Muscle of arm (tissue), 12 donors: Measurements from ENCODE around the gene CFHR3. TPM values are rescaled to one million over a fixed set of nuclear protein-coding genes. Genes with fewer than 3 reads are reported as not detected.

Experiments
- polyA plus RNA-seq, 12 donors: library from polyadenylated mRNA; unstranded; fragments of 120-200 nt; gene quantifications; one replicate each; pipeline ENCODE4 v1.2.1, GENCODE V29; 2013; ENCODE audit not compliant: insufficient read length in 12 of 12

CFHR3 gene
- polyA plus RNA-seq, 12 donors, result 0.65 to 10.5 (median 3.0) TPM; not detected in 1

Other genes with a start within 250 kb of the CFHR3 start
- 10 to 100 TPM in 1 of 12 donors, 1 to 10 TPM in 10, not detected in 1; 5.0 to 10.8 (median 7.7) TPM for gene KCNT2, start 166.4 kb upstream of the CFHR3 start, polyA plus RNA-seq
- gene CFH, start 122.8 kb upstream of the CFHR3 start, polyA plus RNA-seq, result 100 to 1,000 TPM in 6 of 12 donors, 10 to 100 TPM in 5, not detected in 1; 51.4 to 131 (median 111) TPM
- 1 to 10 TPM in 3 of 12 donors, under 1 TPM in 6, not detected in 3; 0.43 to 2.7 (median 0.69) TPM for gene CFHR1, start 44.9 kb downstream of the CFHR3 start, polyA plus RNA-seq
- under 1 TPM in 1 of 12 donors, not detected in 11; 0.15 TPM for gene CFHR4, start 113.2 kb downstream of the CFHR3 start, polyA plus RNA-seq
- under 1 TPM in 2 of 12 donors, not detected in 10; 0.23 to 0.74 TPM for gene CFHR2, start 168.9 kb downstream of the CFHR3 start, polyA plus RNA-seq
- not detected for gene CFHR5, start 202.7 kb downstream of the CFHR3 start, polyA plus RNA-seq